ENCODE results near the gene BASP1. TPM values are rescaled to one million over a fixed set of nuclear protein-coding genes. Genes with fewer than 3 reads are reported as not detected.

Gene BASP1
- total RNA-seq, 1 experiment from 2014 or later = 0.34 TPM

GRCh38 chr5:17229313-17229712, 11.9 kb downstream of the BASP1 start:
- DNase-seq (ENCODE audit: low read depth, low spot score) (no peak), ATAC-seq (no peak)
- Histone ChIP-seq H3K4me2 (ENCODE audit: low read length) (no peak overlapping the region), H3K9me2 (ENCODE audit: insufficient read depth) (no peaks in the 10 kb centered on the region), H3K4me3 (replicated peaks in 1 of 2; ENCODE audit: low read depth in 1 of 2, low read length in 2 of 2) (no peak overlapping the region), H3K9me3 (ENCODE audit: control insufficient read depth in 1 of 2, insufficient read depth in 1 of 2, low read depth in 1 of 2, low read length in 2 of 2) (no peaks in the 10 kb centered on the region), H3K27me3 (ENCODE audit: insufficient read depth, low read length) (peaks cover 18% of the 10 kb centered on the region; the same call in 1 of the 2 replicates), H2AFZ (ENCODE audit: low read depth, low read length, poor library complexity, severe bottlenecking) (no peak overlapping the region), H3K36me3 (ENCODE audit: control insufficient read depth in 1 of 2, insufficient read depth in 2 of 2, low read length in 2 of 2) (no peaks in the 10 kb centered on the region; a peak in 1 of 4 replicates), H3K27ac (ENCODE audit: low read depth, low read length) (no peak overlapping the region), H3K9ac (ENCODE audit: low read length) (no peak overlapping the region), H3K79me2 (ENCODE audit: insufficient read depth, low read length) (no peaks in the 10 kb centered on the region), H3K4me1 (ENCODE audit: control insufficient read depth in 1 of 2, insufficient read depth in 2 of 2, low read length in 2 of 2) (no peaks in the 10 kb centered on the region), H4K20me1 (ENCODE audit: insufficient read depth) (no peaks in the 10 kb centered on the region)
- TF ChIP-seq ZBTB33 (IDR thresholded peaks at IDR 0.05; ENCODE audit: extremely low read depth, insufficient replicate concordance, low read length) (no peak), ZFX (IDR thresholded peaks at IDR 0.05) (no peak), FOSL1 (IDR thresholded peaks at IDR 0.05; ENCODE audit: low read depth) (no peak), SIN3A (IDR thresholded peaks at IDR 0.05; ENCODE audit: low read depth) (no peak), REST (IDR thresholded peaks at IDR 0.05; ENCODE audit: low read depth) (no peak), YY1 (IDR thresholded peaks at IDR 0.05; ENCODE audit: extremely low read depth, insufficient replicate concordance, low read depth, low read length) (no peak), CTCF (IDR thresholded peaks at IDR 0.05 in 2 of 3, conservative IDR thresholded peaks at IDR 0.05 in 1 of 3; ENCODE audit: borderline replicate concordance in 1 of 3, insufficient read depth in 1 of 3, low read depth in 2 of 3, low read length in 2 of 3) (no peak), CBX3 (IDR thresholded peaks at IDR 0.05; ENCODE audit: low read depth) (no peak), MAX (IDR thresholded peaks at IDR 0.05) (no peak), SP1 (IDR thresholded peaks at IDR 0.05; ENCODE audit: low read depth) (no peak)
- no TSS peak for BruUV-seq (replicated peaks)
- ChIA-PET CTCF (no interaction called here), POLR2A (no interaction called here), RAD21 (ENCODE audit: low non-redundant PET in 1 of 2, low total read pairs in 2 of 2, uncharacterized antibody in 2 of 2, unreplicated experiment in 2 of 2) (no interaction called here)
- intact Hi-C loops (cut with micrococcal nuclease) = no loop called here
